Neural cell (in vitro differentiated cells): ENCODE data around the gene CCT3. TPM values are rescaled to one million over a fixed set of nuclear protein-coding genes. Genes with fewer than 3 reads are reported as not detected.
A peak's percentile ranks its signal among the peaks of the same experiment; 100 is the strongest.

Experiments used
- H2AFZ ChIP-seq: fragments of 200-600, 300-800 bp; sonication (generic), shearing (Covaris generic); 2 replicates; pipeline ENCODE4 v1.6.0; 2014; ENCODE audit warnings: low read depth, mild to moderate bottlenecking, antibody characterized with exemption, low read length, moderate library complexity
- H3F3A ChIP-seq: fragments of 200-600 bp; shearing (Covaris generic); 2 replicates; pipeline ENCODE4 v1.6.1; 2016; ENCODE audit warnings: mild to moderate bottlenecking, moderate library complexity, mixed read lengths, antibody characterized with exemption, low read length; ENCODE audit not compliant: insufficient read depth, poor library complexity, severe bottlenecking
- H3K27ac ChIP-seq: fragments of 200-600, 300-800 bp; sonication (generic), shearing (Covaris generic); 2 replicates; pipeline ENCODE4 v1.5.1; 2014; ENCODE audit warnings: mild to moderate bottlenecking, low read length, moderate library complexity
- H3K27me3 ChIP-seq: fragments of 300-800, 200-600 bp; sonication (generic), shearing (Covaris generic); 2 replicates; pipeline ENCODE4 v1.6.0; 2014; ENCODE audit warnings: mild to moderate bottlenecking, low read depth, low read length, moderate library complexity; ENCODE audit not compliant: insufficient read depth
- H3K36me3 ChIP-seq: fragments of 300-800, 200-600 bp; sonication (generic), shearing (Covaris generic); 2 replicates; pipeline ENCODE4 v1.5.1; 2014; ENCODE audit warnings: mild to moderate bottlenecking, antibody characterized with exemption, low read length, moderate library complexity; ENCODE audit not compliant: insufficient read depth
- H3K4me2 ChIP-seq: fragments of 300-800, 200-600 bp; sonication (generic), shearing (Covaris generic); 2 replicates; pipeline ENCODE4 v1.6.0; 2014; ENCODE audit warnings: mild to moderate bottlenecking, low read length
- H3K4me3 ChIP-seq: fragments of 300-800, 200-600 bp; sonication (generic), shearing (Covaris generic); 2 replicates; pipeline ENCODE4 v1.5.1; 2014; ENCODE audit warnings: mild to moderate bottlenecking, low read length, moderate library complexity
- H3K79me2 ChIP-seq: fragments of 200-600 bp; shearing (Covaris generic); replicated peaks from 2 replicates; pipeline ENCODE4 v1.6.0; 2014; ENCODE audit warnings: mild to moderate bottlenecking, low read length, moderate library complexity; ENCODE audit not compliant: insufficient read depth
- H3K9ac ChIP-seq: fragments of 300-800, 200-600 bp; sonication (generic), shearing (Covaris generic); 2 replicates; pipeline ENCODE4 v1.6.1; 2016; ENCODE audit warnings: mild to moderate bottlenecking, low read length, mixed read lengths
- H3K9me2 ChIP-seq: fragments of 200-600 bp; shearing (Covaris generic); 2 replicates; pipeline ENCODE4 v1.6.1; 2016; ENCODE audit warnings: mild to moderate bottlenecking, low read length, mixed read lengths; ENCODE audit not compliant: insufficient read depth
- H3K9me3 ChIP-seq: fragments of 200-600, 300-800 bp; sonication (generic), shearing (Covaris generic); 2 replicates; pipeline ENCODE4 v1.6.1; 2016; ENCODE audit warnings: mild to moderate bottlenecking, mixed run types, low read length, moderate library complexity, mixed read lengths
- H4K20me1 ChIP-seq: fragments of 200-600 bp; shearing (Covaris generic); 2 replicates; pipeline ENCODE4 v1.6.1; 2016; ENCODE audit warnings: mild to moderate bottlenecking, mixed run types; ENCODE audit not compliant: insufficient read depth
- CTCF ChIP-seq: fragments of 450-650 bp; IDR thresholded peaks from 2 replicates; pipeline ENCODE4 v1.5.1; 2014; ENCODE audit warnings: antibody characterized with exemption, mild to moderate bottlenecking, moderate library complexity; ENCODE audit not compliant: poor library complexity, severe bottlenecking
- EP300 ChIP-seq: fragments of 450-650 bp; conservative IDR thresholded peaks from 2 replicates; pipeline ENCODE4 v1.6.1; 2014; ENCODE audit warnings: antibody characterized with exemption, mild to moderate bottlenecking, moderate library complexity; ENCODE audit not compliant: poor library complexity, severe bottlenecking
- EZH2 ChIP-seq: fragments of 200-600, 300-800 bp; shearing (Covaris generic), sonication (generic); IDR thresholded peaks from 2 replicates; pipeline ENCODE4 v1.6.1; 2014; ENCODE audit warnings: antibody characterized with exemption, low read length, borderline replicate concordance, mild to moderate bottlenecking; ENCODE audit not compliant: insufficient read depth, poor library complexity, severe bottlenecking
- MXI1 ChIP-seq: fragments of 450-650 bp; conservative IDR thresholded peaks from 2 replicates; pipeline ENCODE4 v1.6.1; 2014; ENCODE audit warnings: antibody characterized with exemption, mild to moderate bottlenecking; ENCODE audit not compliant: poor library complexity, severe bottlenecking
- POLR2AphosphoS5 ChIP-seq: IDR thresholded peaks from 2 replicates; pipeline ENCODE4 v1.6.1; 2012
- RAD21 ChIP-seq: fragments of 450-650 bp; conservative IDR thresholded peaks from 2 replicates; pipeline ENCODE4 v1.6.1; 2014; ENCODE audit warnings: antibody characterized with exemption, mild to moderate bottlenecking, moderate library complexity
- REST ChIP-seq: IDR thresholded peaks from 2 replicates; pipeline ENCODE4 v1.6.1; 2012; ENCODE audit warnings: borderline replicate concordance
- SMC3 ChIP-seq: fragments of 450-650 bp; conservative IDR thresholded peaks from 2 replicates; pipeline ENCODE4 v1.6.1; 2014; ENCODE audit warnings: antibody characterized with exemption, mild to moderate bottlenecking, moderate library complexity; ENCODE audit not compliant: poor library complexity
- TAF1 ChIP-seq: IDR thresholded peaks from 2 replicates; pipeline ENCODE4 v1.6.1; 2012; ENCODE audit warnings: low read depth
- polyA plus RNA-seq: library from polyadenylated mRNA; depleted of rRNA; stranded (reverse); fragments of >200 nt; gene quantifications from 2 replicates; pipeline ENCODE4 v1.2.3, GENCODE V29; 2014

Gene CCT3
- polyA plus RNA-seq, 1 donor from 2014 or later, result 288 TPM

DNA sequence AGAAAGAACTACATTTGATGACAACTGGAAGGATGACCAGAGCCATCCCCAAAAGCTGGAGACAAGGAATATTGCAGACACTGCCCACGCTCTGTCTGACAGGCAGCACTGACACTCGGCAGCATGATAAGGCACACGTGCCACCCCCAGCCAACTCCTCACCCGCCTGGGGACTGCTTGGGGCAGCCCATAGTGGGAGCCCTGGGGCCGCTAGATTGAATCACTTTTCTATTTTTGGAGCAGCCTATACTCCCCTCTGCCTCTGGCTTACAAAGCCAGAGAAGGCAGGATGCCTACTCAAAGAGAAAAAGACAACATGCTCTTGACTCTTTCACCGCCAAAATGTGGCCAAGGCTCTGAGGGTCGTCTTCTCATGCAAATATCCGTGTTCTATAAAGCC lies 56.8 kb downstream of the CCT3 start:
- H4K20me1 ChIP-seq, result no peaks in the 10 kb centered on the region
- peaks cover 34% of the 10 kb centered on the region for H3K79me2 ChIP-seq
- H3K27me3 ChIP-seq, result no peaks in the 10 kb centered on the region
- TF ChIP-seq SMC3 (no peak), POLR2AphosphoS5 (no peak), CTCF (no peak), EZH2 (no peak), REST (no peak), TAF1 (no peak), EP300 (no peak), MXI1 (no peak), RAD21 (no peak)
- no peaks in the 10 kb centered on the region for H3F3A ChIP-seq
- H3K27ac ChIP-seq, result no peak overlapping the region
- no peaks in the 10 kb centered on the region for H3K9me2 ChIP-seq
- no peaks in the 10 kb centered on the region for H3K36me3 ChIP-seq
- H3K9me3 ChIP-seq, result no peaks in the 10 kb centered on the region
- no peak overlapping the region for H2AFZ ChIP-seq
- peak overlapping the region; percentile 80 for H3K9ac ChIP-seq
- H3K4me3 ChIP-seq, result peak overlapping the region; percentile 78
- H3K4me2 ChIP-seq, result peak overlapping the region; percentile 63

GRCh38 chr1:156279837-156280236 lies 58.3 kb downstream of the CCT3 start:
- H3K4me2 ChIP-seq, result no peak overlapping the region
- no peak overlapping the region for H2AFZ ChIP-seq
- no peaks in the 10 kb centered on the region for H3K9me3 ChIP-seq
- no peaks in the 10 kb centered on the region for H3K9me2 ChIP-seq
- no peaks in the 10 kb centered on the region for H3K27me3 ChIP-seq
- H3K36me3 ChIP-seq, result peaks cover under 1% of the 10 kb centered on the region
- H3K79me2 ChIP-seq, result peaks cover 34% of the 10 kb centered on the region
- no peak overlapping the region for H3K4me3 ChIP-seq
- no peak overlapping the region for H3K9ac ChIP-seq
- no peaks in the 10 kb centered on the region for H4K20me1 ChIP-seq
- TF ChIP-seq REST, result no peak
- TF ChIP-seq MXI1, result no peak
- H3F3A ChIP-seq, result no peaks in the 10 kb centered on the region
- H3K27ac ChIP-seq, result no peak overlapping the region
